ENCODE measurements around the gene MYRF. TPM values are rescaled to one million over a fixed set of nuclear protein-coding genes. Genes with fewer than 3 reads are reported as not detected.

MYRF gene
- total and polyA plus RNA-seq, 11 donors = 0.11 to 41.2 (median 0.25) TPM; not detected in 2

GRCh38 chr11:61744609-61745156, 7.8 kb upstream of the MYRF start:
- no peaks in the 10 kb centered on the region for H3K27me3 ChIP-seq
- TF ChIP-seq CTCF (IDR thresholded peaks at IDR 0.05) (no peak), POLR2A (IDR thresholded peaks at IDR 0.05) (no peak)
- DNase-seq (no peak), ATAC-seq (no peak)
- intact Hi-C loops (cut with DNase I) = loop anchor here in 1 of 10 donors (5.0 kb wide), 1 partner anchor 363 kb away; no protein-coding TSS in a partner anchor
- 83 to 100% (median 95%) methylated on average over 2 to 10 of the region's 10 CpGs for WGBS, 4 donors
- no peaks in the 10 kb centered on the region for H3K9me3 ChIP-seq
- H3K4me1 ChIP-seq = peaks cover 0 to 9% (median 5%) of the 10 kb centered on the region in 12 donors
- H3K36me3 ChIP-seq = peaks cover 0 to 34% (median 10%) of the 10 kb centered on the region in 9 donors
- no peak overlapping the region for H3K4me3 ChIP-seq
- no peak overlapping the region for H3K27ac ChIP-seq

- intact Hi-C loops (cut with DNase I) = loop anchor here in 2 of 10 donors (2.0 to 5.0 kb wide), 2 partner anchors 361 to 363 kb away; no protein-coding TSS in a partner anchor
- 79 to 86% (median 83%) methylated on average over 7 to 15 of the region's 15 CpGs for WGBS, 4 donors
- no peak for TF ChIP-seq CTCF (IDR thresholded peaks at IDR 0.05)
- no peak for TF ChIP-seq POLR2A (IDR thresholded peaks at IDR 0.05)
Measured at GRCh38 chr11:61745781-61746441, 6.5 kb upstream of the MYRF start.

GRCh38 chr11:61746442-61747191, 5.8 kb upstream of the MYRF start:
- peaks cover 0 to 9% (median 5%) of the 10 kb centered on the region in 12 donors for H3K4me1 ChIP-seq
- no peak overlapping the region for H3K27ac ChIP-seq
- DNase-seq (no peak), ATAC-seq (no peak)
- intact Hi-C loops (cut with DNase I) = loop anchor here in 2 of 10 donors (2.0 to 5.0 kb wide), 2 partner anchors 361 to 362 kb away; no protein-coding TSS in a partner anchor
- H3K36me3 ChIP-seq = peaks cover 0 to 19% (median 4%) of the 10 kb centered on the region in 9 donors
- TF ChIP-seq POLR2A (IDR thresholded peaks at IDR 0.05) (no peak), CTCF (IDR thresholded peaks at IDR 0.05) (no peak)
- no peak overlapping the region for H3K4me3 ChIP-seq
- 81 to 86% (median 83%) methylated on average over 17 to 19 of the region's 19 CpGs for WGBS, 4 donors
- no peaks in the 10 kb centered on the region for H3K27me3 ChIP-seq
- no peaks in the 10 kb centered on the region for H3K9me3 ChIP-seq

More at GRCh38 chr11:61745781-61746441, 6.5 kb upstream of the MYRF start:
- Histone ChIP-seq H3K27me3 (no peaks in the 10 kb centered on the region), H3K27ac (no peak overlapping the region), H3K4me1 (peaks cover 0 to 9% (median 5%) of the 10 kb centered on the region in 12 donors), H3K4me3 (no peak overlapping the region), H3K36me3 (peaks cover 0 to 26% (median 10%) of the 10 kb centered on the region in 9 donors), H3K9me3 (no peaks in the 10 kb centered on the region)
- DNase-seq = no peak
- ATAC-seq = no peak

Measured in heart left ventricle (tissue), 16 donors.